WTC11 (cell line): ENCODE data around the gene KCNN1. TPM values are rescaled to one million over a fixed set of nuclear protein-coding genes. Genes with fewer than 3 reads are reported as not detected.

ENCODE experiments used
- ATAC-seq: fragments of 200-7000 bp; cut with Tn5 transposase; 2 replicates; pipeline ENCODE4 v1.10.0; 2021; ENCODE audit warnings: mild to moderate bottlenecking, moderate library complexity
- CTCF ChIA-PET: fragments of 300-600 bp; sonication (Branson Sonifier 250); formaldehyde crosslinking; loops from one replicate; lab custom pipeline; 2021; ENCODE audit warnings: antibody characterized with exemption; lab: Charles Lee
- POLR2A ChIA-PET: fragments of 350-600 bp; sonication (Branson Sonifier 250); formaldehyde crosslinking; loops from one replicate; lab custom pipeline; 2021; ENCODE audit warnings: antibody characterized with exemption; lab: Charles Lee
- DNase-seq: peaks from one replicate; pipeline ENCODE4 v3.0.0; 2021; ENCODE audit warnings: low spot score
- H3K27ac Mint-ChIP-seq: 2 replicates; pipeline ENCODE4 v1.8.0; 2021; ENCODE audit warnings: mixed read lengths
- H3K27me3 Mint-ChIP-seq: 2 replicates; pipeline ENCODE4 v1.8.0; 2021; ENCODE audit warnings: low read depth, mild to moderate bottlenecking, moderate library complexity, mixed read lengths
- H3K36me3 Mint-ChIP-seq: 2 replicates; pipeline ENCODE4 v1.8.0; 2021; ENCODE audit warnings: mixed read lengths
- H3K4me1 Mint-ChIP-seq: 2 replicates; pipeline ENCODE4 v1.8.0; 2022; ENCODE audit warnings: mixed read lengths
- H3K4me3 Mint-ChIP-seq: 2 replicates; pipeline ENCODE4 v1.8.0; 2021; ENCODE audit warnings: mild to moderate bottlenecking, moderate library complexity, mixed read lengths
- H3K9me3 Mint-ChIP-seq: 2 replicates; pipeline ENCODE4 v1.8.0; 2021; ENCODE audit warnings: mixed read lengths
- CDX4 ChIP-seq: fragments of 250-450 bp; sonication (Bioruptor Pico); IDR thresholded peaks from 2 replicates; pipeline ENCODE4 v1.9.0; 2021; ENCODE audit warnings: moderate library complexity, mild to moderate bottlenecking, inconsistent platforms, borderline replicate concordance
- CREB1 ChIP-seq: sonication (generic); formaldehyde crosslinking; IDR thresholded peaks from 2 replicates; pipeline ENCODE4 v1.8.0; 2023; ENCODE audit warnings: mild to moderate bottlenecking, missing genetic modification reagents
- CREM ChIP-seq: sonication (generic); formaldehyde crosslinking; IDR thresholded peaks from 2 replicates; pipeline ENCODE4 v1.8.1; 2022; ENCODE audit warnings: mild to moderate bottlenecking, missing genetic modification reagents, moderate library complexity
- EMX1 ChIP-seq: fragments of 250-450 bp; sonication (Bioruptor Pico); IDR thresholded peaks from 2 replicates; pipeline ENCODE4 v1.8.0; 2021; ENCODE audit warnings: mild to moderate bottlenecking
- ERG ChIP-seq: fragments of 250-450 bp; sonication (Bioruptor Pico); IDR thresholded peaks from 2 replicates; pipeline ENCODE4 v1.8.0; 2021; ENCODE audit warnings: mild to moderate bottlenecking
- FOXK1 ChIP-seq: sonication (generic); formaldehyde crosslinking; IDR thresholded peaks from 2 replicates; pipeline ENCODE4 v1.8.0; 2022; ENCODE audit warnings: mild to moderate bottlenecking, moderate library complexity, missing genetic modification reagents
- GTF2I ChIP-seq: fragments of 250-450 bp; sonication (Bioruptor Pico); conservative IDR thresholded peaks from 2 replicates; pipeline ENCODE4 v1.4.0; 2021; ENCODE audit warnings: mild to moderate bottlenecking
- NR2C2 ChIP-seq: sonication (generic); formaldehyde crosslinking; IDR thresholded peaks from 2 replicates; pipeline ENCODE4 v1.8.0; 2022; ENCODE audit warnings: mild to moderate bottlenecking, missing genetic modification reagents
- OVOL2 ChIP-seq: fragments of 250-450 bp; sonication (Bioruptor Pico); IDR thresholded peaks from 2 replicates; pipeline ENCODE4 v1.9.0; 2021; ENCODE audit warnings: mild to moderate bottlenecking, borderline replicate concordance
- TP53 ChIP-seq: sonication (generic); formaldehyde crosslinking; IDR thresholded peaks from 2 replicates; pipeline ENCODE4 v1.8.1; 2023; ENCODE audit warnings: mild to moderate bottlenecking, missing genetic modification reagents
- ZNF138 ChIP-seq: sonication (generic); formaldehyde crosslinking; conservative IDR thresholded peaks from 2 replicates; pipeline ENCODE4 v1.8.1; 2022; ENCODE audit warnings: mild to moderate bottlenecking, moderate library complexity, missing genetic modification reagents
- ZNF232 ChIP-seq: sonication (generic); formaldehyde crosslinking; IDR thresholded peaks from 2 replicates; pipeline ENCODE4 v1.8.0; 2022; ENCODE audit warnings: mild to moderate bottlenecking, missing genetic modification reagents
- ZNF281 ChIP-seq: sonication (generic); formaldehyde crosslinking; IDR thresholded peaks from 2 replicates; pipeline ENCODE4 v1.8.0; 2023; ENCODE audit warnings: mild to moderate bottlenecking, missing genetic modification reagents
- total RNA-seq: library from RNA; stranded (reverse); gene quantifications from 3 replicates; pipeline ENCODE4 v1.2.3, GENCODE V29; 2021
- TF ChIP-seq, protein P1 (sequence below): sonication (generic); formaldehyde crosslinking; IDR thresholded peaks from 2 replicates; pipeline ENCODE4 v1.8.1; 2023; ENCODE audit warnings: mild to moderate bottlenecking, missing genetic modification reagents
- TF ChIP-seq, protein P2 (sequence below): fragments of 250-450 bp; sonication (Bioruptor Pico); conservative IDR thresholded peaks from 2 replicates; pipeline ENCODE4 v1.9.0; 2021; ENCODE audit warnings: mild to moderate bottlenecking
- TF ChIP-seq, protein P3 (sequence below): fragments of 250-450 bp; sonication (Bioruptor Pico); IDR thresholded peaks from 2 replicates; pipeline ENCODE4 v1.9.0; 2021; ENCODE audit warnings: mild to moderate bottlenecking
- TF ChIP-seq, protein P4 (sequence below): sonication (generic); formaldehyde crosslinking; IDR thresholded peaks from 2 replicates; pipeline ENCODE4 v1.8.0; 2022; ENCODE audit warnings: missing genetic modification reagents

KCNN1 gene
- total RNA-seq, 1 experiment from 2014 or later = 15.3 TPM

- TF ChIP-seq ERG (CRISPR knock-in tag) = no peak
Observed at GRCh38 chr19:18021121-18021755, 54.3 kb downstream of the KCNN1 start (continued).

GRCh38 chr19:18023622-18024251 is 56.8 kb downstream of the KCNN1 start:
- Mint-ChIP-seq H3K4me3 (no peak overlapping the region), H3K27ac (peak overlapping the region; percentile 24; the same call in 1 of the 2 replicates), H3K4me1 (peaks cover 13% of the 10 kb centered on the region), H3K9me3 (0 out of 2 replicates have a peak, but pooled peaks cover 4% of the 10 kb centered on the region), H3K36me3 (no peaks in the 10 kb centered on the region), H3K27me3 (no peaks in the 10 kb centered on the region; the same call in 1 of the 2 replicates)
- POLR2A ChIA-PET = no interaction called here
- ATAC-seq (no peak), DNase-seq (no peak)
- TF ChIP-seq FOXK1 (CRISPR knock-in tag) (no peak), TP53 (no peak), ZNF281 (CRISPR knock-in tag) (no peak), CDX4 (CRISPR knock-in tag) (no peak), OVOL2 (CRISPR knock-in tag) (no peak), ZNF232 (CRISPR knock-in tag) (no peak), NR2C2 (CRISPR knock-in tag) (no peak), ZNF138 (CRISPR knock-in tag) (no peak), CREB1 (no peak), EMX1 (CRISPR knock-in tag) (no peak), CREM (CRISPR knock-in tag) (no peak), GTF2I (CRISPR knock-in tag) (no peak)
- TF ChIP-seq, protein P1, sequence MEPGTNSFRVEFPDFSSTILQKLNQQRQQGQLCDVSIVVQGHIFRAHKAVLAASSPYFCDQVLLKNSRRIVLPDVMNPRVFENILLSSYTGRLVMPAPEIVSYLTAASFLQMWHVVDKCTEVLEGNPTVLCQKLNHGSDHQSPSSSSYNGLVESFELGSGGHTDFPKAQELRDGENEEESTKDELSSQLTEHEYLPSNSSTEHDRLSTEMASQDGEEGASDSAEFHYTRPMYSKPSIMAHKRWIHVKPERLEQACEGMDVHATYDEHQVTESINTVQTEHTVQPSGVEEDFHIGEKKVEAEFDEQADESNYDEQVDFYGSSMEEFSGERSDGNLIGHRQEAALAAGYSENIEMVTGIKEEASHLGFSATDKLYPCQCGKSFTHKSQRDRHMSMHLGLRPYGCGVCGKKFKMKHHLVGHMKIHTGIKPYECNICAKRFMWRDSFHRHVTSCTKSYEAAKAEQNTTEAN (CRISPR knock-in tag) = no peak
- TF ChIP-seq, protein P2, sequence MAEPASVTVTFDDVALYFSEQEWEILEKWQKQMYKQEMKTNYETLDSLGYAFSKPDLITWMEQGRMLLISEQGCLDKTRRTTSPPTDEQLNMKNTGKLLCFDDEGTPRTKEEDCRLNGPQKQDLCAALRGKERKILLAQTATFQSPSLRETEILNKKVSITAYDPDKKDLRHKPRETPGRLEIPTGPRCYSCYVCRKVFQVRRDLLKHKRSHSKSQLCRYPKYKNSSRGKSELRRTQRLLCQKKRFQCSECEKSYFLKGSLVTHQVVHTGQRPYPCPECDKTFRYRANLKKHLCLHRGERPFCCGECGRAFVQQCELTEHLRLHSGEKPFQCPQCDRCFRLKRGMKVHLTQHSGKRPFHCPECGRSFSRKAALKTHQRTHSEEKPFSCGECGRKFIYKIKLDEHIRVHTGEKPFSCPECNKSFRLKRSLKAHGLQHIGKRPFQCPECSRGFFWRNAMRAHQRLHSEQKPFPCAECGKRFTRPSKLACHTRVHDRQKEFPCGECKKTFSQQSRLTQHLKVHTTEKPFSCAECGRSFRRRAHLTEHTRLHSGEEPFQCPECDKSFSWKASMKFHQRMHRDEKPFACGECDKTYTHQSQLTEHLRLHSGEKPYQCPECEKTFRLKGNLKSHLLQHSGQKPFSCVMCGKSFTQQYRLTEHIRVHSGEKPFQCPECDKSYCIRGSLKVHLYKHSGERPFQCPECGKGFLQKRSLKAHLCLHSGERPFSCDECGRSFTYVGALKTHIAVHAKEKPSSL (CRISPR knock-in tag) = no peak
- TF ChIP-seq, protein P3, sequence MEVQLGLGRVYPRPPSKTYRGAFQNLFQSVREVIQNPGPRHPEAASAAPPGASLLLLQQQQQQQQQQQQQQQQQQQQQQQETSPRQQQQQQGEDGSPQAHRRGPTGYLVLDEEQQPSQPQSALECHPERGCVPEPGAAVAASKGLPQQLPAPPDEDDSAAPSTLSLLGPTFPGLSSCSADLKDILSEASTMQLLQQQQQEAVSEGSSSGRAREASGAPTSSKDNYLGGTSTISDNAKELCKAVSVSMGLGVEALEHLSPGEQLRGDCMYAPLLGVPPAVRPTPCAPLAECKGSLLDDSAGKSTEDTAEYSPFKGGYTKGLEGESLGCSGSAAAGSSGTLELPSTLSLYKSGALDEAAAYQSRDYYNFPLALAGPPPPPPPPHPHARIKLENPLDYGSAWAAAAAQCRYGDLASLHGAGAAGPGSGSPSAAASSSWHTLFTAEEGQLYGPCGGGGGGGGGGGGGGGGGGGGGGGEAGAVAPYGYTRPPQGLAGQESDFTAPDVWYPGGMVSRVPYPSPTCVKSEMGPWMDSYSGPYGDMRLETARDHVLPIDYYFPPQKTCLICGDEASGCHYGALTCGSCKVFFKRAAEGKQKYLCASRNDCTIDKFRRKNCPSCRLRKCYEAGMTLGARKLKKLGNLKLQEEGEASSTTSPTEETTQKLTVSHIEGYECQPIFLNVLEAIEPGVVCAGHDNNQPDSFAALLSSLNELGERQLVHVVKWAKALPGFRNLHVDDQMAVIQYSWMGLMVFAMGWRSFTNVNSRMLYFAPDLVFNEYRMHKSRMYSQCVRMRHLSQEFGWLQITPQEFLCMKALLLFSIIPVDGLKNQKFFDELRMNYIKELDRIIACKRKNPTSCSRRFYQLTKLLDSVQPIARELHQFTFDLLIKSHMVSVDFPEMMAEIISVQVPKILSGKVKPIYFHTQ (CRISPR knock-in tag) = no peak
- TF ChIP-seq, protein P4, sequence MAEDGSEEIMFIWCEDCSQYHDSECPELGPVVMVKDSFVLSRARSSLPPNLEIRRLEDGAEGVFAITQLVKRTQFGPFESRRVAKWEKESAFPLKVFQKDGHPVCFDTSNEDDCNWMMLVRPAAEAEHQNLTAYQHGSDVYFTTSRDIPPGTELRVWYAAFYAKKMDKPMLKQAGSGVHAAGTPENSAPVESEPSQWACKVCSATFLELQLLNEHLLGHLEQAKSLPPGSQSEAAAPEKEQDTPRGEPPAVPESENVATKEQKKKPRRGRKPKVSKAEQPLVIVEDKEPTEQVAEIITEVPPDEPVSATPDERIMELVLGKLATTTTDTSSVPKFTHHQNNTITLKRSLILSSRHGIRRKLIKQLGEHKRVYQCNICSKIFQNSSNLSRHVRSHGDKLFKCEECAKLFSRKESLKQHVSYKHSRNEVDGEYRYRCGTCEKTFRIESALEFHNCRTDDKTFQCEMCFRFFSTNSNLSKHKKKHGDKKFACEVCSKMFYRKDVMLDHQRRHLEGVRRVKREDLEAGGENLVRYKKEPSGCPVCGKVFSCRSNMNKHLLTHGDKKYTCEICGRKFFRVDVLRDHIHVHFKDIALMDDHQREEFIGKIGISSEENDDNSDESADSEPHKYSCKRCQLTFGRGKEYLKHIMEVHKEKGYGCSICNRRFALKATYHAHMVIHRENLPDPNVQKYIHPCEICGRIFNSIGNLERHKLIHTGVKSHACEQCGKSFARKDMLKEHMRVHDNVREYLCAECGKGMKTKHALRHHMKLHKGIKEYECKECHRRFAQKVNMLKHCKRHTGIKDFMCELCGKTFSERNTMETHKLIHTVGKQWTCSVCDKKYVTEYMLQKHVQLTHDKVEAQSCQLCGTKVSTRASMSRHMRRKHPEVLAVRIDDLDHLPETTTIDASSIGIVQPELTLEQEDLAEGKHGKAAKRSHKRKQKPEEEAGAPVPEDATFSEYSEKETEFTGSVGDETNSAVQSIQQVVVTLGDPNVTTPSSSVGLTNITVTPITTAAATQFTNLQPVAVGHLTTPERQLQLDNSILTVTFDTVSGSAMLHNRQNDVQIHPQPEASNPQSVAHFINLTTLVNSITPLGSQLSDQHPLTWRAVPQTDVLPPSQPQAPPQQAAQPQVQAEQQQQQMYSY (CRISPR knock-in tag) = no peak
- CTCF ChIA-PET = interaction anchor here (1.1 kb wide), 1 partner anchor 26 kb away, joined by 4 read pairs; no protein-coding TSS in a partner anchor
